ENCODE data around the gene RRP36.

Gene RRP36

GRCh38 chr6:43074847-43075669 is 53.6 kb downstream of the RRP36 start:
- no peak for DNase-seq

GRCh38 chr6:43075670-43076463 is 54.4 kb downstream of the RRP36 start, which contains the start of gene PTK7:
PTK7 (plus strand) TSS chr6:43076314; CDS start chr6:43076489, 175 bp downstream.
- DNase-seq = peak; percentile 92

GRCh38 chr6:43076464-43077332 is 55.3 kb downstream of the RRP36 start:
- DNase-seq = peak; percentile 76

- no peak for DNase-seq
These were observed 55.9 kb downstream of the RRP36 start for GRCh38 chr6:43077333-43077809.

GRCh38 chr6:43077981-43078511 is 56.6 kb downstream of the RRP36 start:
- DNase-seq = no peak

- no peak for DNase-seq
These were observed 57.3 kb downstream of the RRP36 start for GRCh38 chr6:43078691-43079090.
